ENCODE measurements around the gene NXF1. TPM values are rescaled to one million over a fixed set of nuclear protein-coding genes. Genes with fewer than 3 reads are reported as not detected.
A peak's percentile ranks its signal among the peaks of the same experiment; 100 is the strongest.

Gene NXF1
- total and polyA plus RNA-seq, 10 of the 15 experiments (the other 5 are each of a cell fraction or from before 2014, with no cell fraction given) = 20.7 to 84.9 (median 40.6) TPM

GRCh38 chr11:62794201-62794775 lies 11.0 kb downstream of the NXF1 start (continued):
- TF ChIP-seq HSF1 (IDR thresholded peaks at IDR 0.05; ENCODE audit: low read depth, low read length) = no peak
- TF ChIP-seq CBFB (IDR thresholded peaks at IDR 0.05; ENCODE audit: low read depth) = no peak
- no peak for TF ChIP-seq WRNIP1 (IDR thresholded peaks at IDR 0.05; ENCODE audit: borderline replicate concordance, low read depth, low read length)
- TF ChIP-seq ZNF622 (IDR thresholded peaks at IDR 0.05) = no peak

GRCh38 chr11:62792202-62792575 lies 13.1 kb downstream of the NXF1 start:
- Histone ChIP-seq H3K9me3 (replicated peaks; ENCODE audit: control insufficient read depth, insufficient read depth, low read length) (no peaks in the 10 kb centered on the region), H2AFZ (ENCODE audit: control insufficient read depth, low read depth, low read length) (no peak overlapping the region), H3K27ac (ENCODE audit: control insufficient read depth, insufficient read depth) (no peak overlapping the region), H3K9ac (ENCODE audit: control insufficient read depth, insufficient read depth, low read length) (no peak overlapping the region), H4K20me1 (ENCODE audit: control insufficient read depth, insufficient read depth) (no peaks in the 10 kb centered on the region), H3K4me3 (peak overlapping the region; percentile 84; the same call in 1 of the 2 replicates), H3K79me2 (ENCODE audit: control insufficient read depth, insufficient read depth, low read length) (peaks cover 34% of the 10 kb centered on the region), H3K4me2 (ENCODE audit: control insufficient read depth, insufficient read depth) (peak overlapping the region; percentile 71), H3K36me3 (ENCODE audit: control insufficient read depth in 2 of 2, insufficient read depth in 2 of 2, low read length in 1 of 2) (peaks cover 16 to 27% of the 10 kb centered on the region in 2 experiments), H3K27me3 (replicated peaks in 1 of 2; ENCODE audit: control insufficient read depth in 2 of 2, insufficient read depth in 2 of 2, low read length in 1 of 2) (no peaks in the 10 kb centered on the region), H3K4me1 (ENCODE audit: control insufficient read depth, insufficient read depth, low read length) (peaks cover 11% of the 10 kb centered on the region)
- in situ Hi-C loops (cut with MboI) = no loop called here
- ChIA-PET RAD21 (ENCODE audit: unreplicated experiment) (interaction anchor here (0.7 to 1.3 kb wide), 2 partner anchors 40 to 70 kb away, joined by 3 read pairs; partner anchors contain the start of gene STX5), SMC1A (ENCODE audit: uncharacterized antibody, unreplicated experiment) (interaction anchor here (1.0 kb wide), 1 partner anchor 12 kb away, joined by 3 read pairs; no protein-coding TSS in a partner anchor), CTCF (interaction anchor here (1.2 to 1.5 kb wide), 4 partner anchors 24 to 89 kb away, joined by 3 to 4 read pairs (median 3); partner anchors contain the start of gene SLC3A2), POLR2A (interaction anchor here (0.6 to 3.7 kb wide), 6 partner anchors 12 to 74 kb away, joined by 3 to 13 read pairs (median 4); partner anchors contain the start of genes NXF1, STX5 and TEX54)
- intact Hi-C loops (cut with micrococcal nuclease; ENCODE audit: unreplicated experiment) = no loop called here
- WGBS (ENCODE audit: insufficient coverage, insufficient replicate concordance, low lambda C conversion rate, missing lambda C conversion rate) = 22% methylated on average over 11 of the region's 11 CpGs
- ATAC-seq (no peak), FAIRE-seq (peak; percentile 52), DNase-seq (ENCODE audit: low read depth, low spot score) (no peak)
- BruUV-seq (replicated peaks) = no TSS peak
- no peak for TF ChIP-seq RBBP5 (conservative IDR thresholded peaks at IDR 0.05)
- no peak for TF ChIP-seq MAX (IDR thresholded peaks at IDR 0.05; ENCODE audit: low read depth, low read length)
- no peak for TF ChIP-seq ZNF217 (IDR thresholded peaks at IDR 0.05)
- TF ChIP-seq MYC (IDR thresholded peaks at IDR 0.05; ENCODE audit: insufficient read depth, insufficient read length, insufficient replicate concordance, low read length, severe bottlenecking) = peak; percentile 1
- TF ChIP-seq ELK1 (IDR thresholded peaks at IDR 0.05; ENCODE audit: low read depth, low read length) = no peak
- TF ChIP-seq MLLT1 (IDR thresholded peaks at IDR 0.05) = no peak
- TF ChIP-seq PBX3 (IDR thresholded peaks at IDR 0.05; ENCODE audit: insufficient replicate concordance, low read depth, low read length) = no peak
- TF ChIP-seq ZNF622 (IDR thresholded peaks at IDR 0.05) = no peak
- no peak for TF ChIP-seq E2F4 (IDR thresholded peaks at IDR 0.05; ENCODE audit: low read depth, low read length)
